GM08714 (cell line): Measurements from ENCODE around the gene LRRC74B.
"Not testable (repeated sequence)": the region's sequence is repeated elsewhere in the genome, so short reads cannot be mapped to it uniquely, and the experiment has no call there.

Source experiments
- H3K4me3 ChIP-seq: fragments of 200-500 bp; sonication (Bioruptor generic); 2 replicates; pipeline ENCODE4 v1.5.1; 2014; ENCODE audit warnings: mild to moderate bottlenecking, low read length, inconsistent platforms
- ZNF274 ChIP-seq: IDR thresholded peaks from 2 replicates; pipeline ENCODE4 v1.6.1; 2012; ENCODE audit warnings: mild to moderate bottlenecking, low read depth, low read length

LRRC74B gene, protein sequence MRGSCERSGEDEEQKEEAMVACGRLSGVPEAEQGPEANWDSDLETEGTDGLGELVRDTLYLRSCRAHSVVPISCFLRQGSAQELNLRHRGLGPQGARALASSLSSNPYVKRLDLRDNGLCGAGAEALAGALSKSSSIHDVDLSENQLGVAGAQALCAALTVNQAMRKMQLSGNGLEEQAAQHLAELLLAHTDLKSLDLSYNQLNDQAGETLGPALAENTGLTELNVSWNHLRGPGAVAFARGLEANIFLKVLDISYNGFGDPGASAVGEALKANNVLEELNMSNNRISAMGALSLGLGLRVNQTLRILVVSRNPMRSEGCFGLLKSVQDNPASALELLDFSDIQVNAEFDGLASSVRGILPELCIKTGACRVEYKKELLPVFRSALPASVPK

GRCh38 chr22:21045585-21046294, at the start of gene LRRC74B:
TSS of gene LRRC74B (plus strand) at chr22:21045946. CDS start at chr22:21045987, 41 bp downstream.
- TF ChIP-seq ZNF274 = no peak
- H3K4me3 ChIP-seq = no peak within 1 kb of the TSS; the same call in 1 of the 2 replicates

- no peak for TF ChIP-seq ZNF274
- no peak overlapping the region for H3K4me3 ChIP-seq
Observed at GRCh38 chr22:20996031-20996410, 49.7 kb upstream of the LRRC74B start.

DNA sequence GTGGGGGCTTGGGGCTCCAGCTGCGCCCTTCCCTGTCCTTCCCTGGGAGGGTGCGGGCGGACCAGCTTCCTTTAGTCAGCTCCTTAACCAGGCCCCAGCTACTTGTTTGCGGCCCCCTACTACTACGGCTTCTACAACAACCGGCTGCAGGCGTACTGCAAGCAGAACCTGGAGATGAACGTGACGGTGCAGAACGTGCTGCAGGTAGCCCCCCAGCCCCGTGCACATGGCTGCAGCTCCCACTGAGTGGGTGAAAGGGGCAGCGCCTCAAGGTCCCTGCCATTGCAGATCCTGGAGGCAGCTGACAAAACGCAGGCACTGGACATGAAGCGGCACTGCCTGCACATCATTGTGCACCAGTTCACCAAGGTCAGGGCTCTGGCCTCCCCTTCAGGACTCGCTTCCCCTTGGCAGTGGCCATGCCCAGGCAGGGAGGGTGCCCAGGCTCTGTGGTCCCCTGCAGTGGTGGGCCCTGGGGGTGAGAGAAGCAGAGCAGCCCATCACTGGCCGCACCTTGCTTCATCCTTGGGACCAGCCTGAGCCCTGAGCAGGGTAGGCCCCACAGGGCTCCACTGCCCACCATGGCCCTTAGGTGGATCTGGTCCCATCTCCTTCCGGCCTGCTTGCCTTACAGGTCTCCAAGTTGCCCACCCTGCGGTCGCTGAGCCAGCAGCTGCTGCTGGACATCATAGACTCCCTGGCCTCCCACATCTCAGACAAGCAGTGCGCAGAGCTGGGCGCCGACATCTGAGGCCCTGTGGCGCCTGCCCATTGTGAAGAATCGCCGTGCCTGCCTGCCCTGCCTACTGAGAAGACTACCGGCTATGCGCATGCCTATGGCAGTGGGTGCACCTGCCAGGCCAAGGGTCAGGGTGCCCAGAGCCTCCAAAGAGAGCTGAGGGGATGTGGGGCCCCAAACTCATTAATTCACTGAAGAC, 48.9 kb upstream of the LRRC74B start:
- no peak overlapping the region for H3K4me3 ChIP-seq
- no peak for TF ChIP-seq ZNF274

- no peak for TF ChIP-seq ZNF274
- H3K4me3 ChIP-seq = no peak overlapping the region
Observed at GRCh38 chr22:20997536-20998257, 48.0 kb upstream of the LRRC74B start.

DNA sequence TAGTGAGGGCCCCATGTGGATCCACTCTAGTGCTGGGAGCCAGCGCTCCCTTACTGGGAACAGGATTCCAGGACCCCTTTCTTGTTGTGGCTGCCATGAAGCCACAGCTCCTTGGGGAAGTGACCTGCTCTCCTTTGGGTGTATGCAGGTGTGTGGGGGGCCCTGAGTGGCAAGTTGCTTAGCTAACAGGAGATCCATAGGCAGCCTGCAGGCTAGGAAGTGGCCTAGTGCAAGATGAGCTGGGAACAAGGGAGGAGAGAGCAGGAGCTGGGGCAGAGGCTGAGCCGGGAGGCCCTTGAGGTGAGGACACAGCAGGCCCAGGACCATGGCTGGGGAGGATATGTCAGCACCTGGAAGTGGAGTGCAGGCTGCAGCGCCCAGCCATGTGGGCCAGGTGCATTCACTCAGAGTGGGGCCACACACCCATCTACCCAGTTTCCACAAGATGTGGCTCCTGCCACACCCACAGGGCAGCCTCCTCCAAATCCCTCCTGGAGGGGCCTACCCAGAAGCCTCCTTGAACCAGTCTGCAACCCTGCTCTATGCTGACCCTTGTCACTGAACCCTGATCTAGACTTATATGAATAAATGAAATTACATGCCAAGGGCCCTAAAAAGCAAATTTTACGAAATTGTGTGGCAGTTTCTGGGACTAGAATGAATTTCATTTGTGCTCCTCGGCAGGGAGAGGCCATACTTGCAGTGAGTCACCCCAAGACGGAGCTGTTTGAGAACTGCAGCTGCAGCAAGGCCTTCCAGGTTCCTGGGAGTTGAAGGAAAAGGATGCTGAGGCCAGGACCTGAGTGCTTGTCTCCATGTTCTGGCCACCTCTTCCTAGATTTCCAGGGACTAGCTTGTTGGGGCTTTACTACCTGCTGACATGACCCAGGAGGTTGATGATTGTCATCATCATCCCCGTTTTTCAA, 47.1 kb upstream of the LRRC74B start:
- TF ChIP-seq ZNF274 = no peak
- H3K4me3 ChIP-seq = no peak overlapping the region

GRCh38 chr22:20999350-21000206, 46.2 kb upstream of the LRRC74B start:
- no peak for TF ChIP-seq ZNF274
- H3K4me3 ChIP-seq = no peak overlapping the region

GRCh38 chr22:21000207-21000986, 45.3 kb upstream of the LRRC74B start:
- H3K4me3 ChIP-seq = peak overlapping the region; percentile 89

GRCh38 chr22:21000987-21001600, 44.7 kb upstream of the LRRC74B start:
- TF ChIP-seq ZNF274 = no peak
- peak overlapping the region; percentile 89 for H3K4me3 ChIP-seq

More at GRCh38 chr22:21000207-21000986, 45.3 kb upstream of the LRRC74B start:
- no peak for TF ChIP-seq ZNF274

- peak within 1 kb of the TSS; percentile 89 for H3K4me3 ChIP-seq
- no peak for TF ChIP-seq ZNF274
Observed at GRCh38 chr22:21001601-21002325, 44.0 kb upstream of the LRRC74B start, which contains the start of gene THAP7. TSS of gene THAP7 (minus strand) at chr22:21002118. CDS start at chr22:21001911, 207 bp downstream.

DNA sequence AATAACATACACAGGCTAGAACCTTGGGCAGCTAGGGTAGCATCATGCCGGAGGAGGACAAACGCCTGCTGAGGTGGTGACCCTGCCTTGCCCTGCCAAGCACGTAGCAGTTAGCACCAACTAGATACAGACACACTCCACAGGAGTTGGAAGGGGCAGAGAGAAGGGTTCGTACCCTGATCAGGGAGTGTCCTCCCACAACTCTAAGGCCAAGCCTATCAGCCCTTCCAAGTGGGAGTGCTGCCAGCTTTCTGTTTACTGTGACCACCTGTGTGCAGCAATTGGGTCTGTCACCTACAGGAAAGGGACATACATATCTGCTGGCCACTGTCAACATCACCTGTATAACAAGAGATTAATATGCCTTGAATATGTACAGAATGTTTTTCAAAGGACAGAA, 42.0 kb upstream of the LRRC74B start:
- no peak for TF ChIP-seq ZNF274
- H3K4me3 ChIP-seq = no peak overlapping the region

- H3K4me3 ChIP-seq = not testable (repeated sequence)
Observed at GRCh38 chr22:21009208-21009607, 36.5 kb upstream of the LRRC74B start.
